ENCODE results near the gene DXO.

DNA sequence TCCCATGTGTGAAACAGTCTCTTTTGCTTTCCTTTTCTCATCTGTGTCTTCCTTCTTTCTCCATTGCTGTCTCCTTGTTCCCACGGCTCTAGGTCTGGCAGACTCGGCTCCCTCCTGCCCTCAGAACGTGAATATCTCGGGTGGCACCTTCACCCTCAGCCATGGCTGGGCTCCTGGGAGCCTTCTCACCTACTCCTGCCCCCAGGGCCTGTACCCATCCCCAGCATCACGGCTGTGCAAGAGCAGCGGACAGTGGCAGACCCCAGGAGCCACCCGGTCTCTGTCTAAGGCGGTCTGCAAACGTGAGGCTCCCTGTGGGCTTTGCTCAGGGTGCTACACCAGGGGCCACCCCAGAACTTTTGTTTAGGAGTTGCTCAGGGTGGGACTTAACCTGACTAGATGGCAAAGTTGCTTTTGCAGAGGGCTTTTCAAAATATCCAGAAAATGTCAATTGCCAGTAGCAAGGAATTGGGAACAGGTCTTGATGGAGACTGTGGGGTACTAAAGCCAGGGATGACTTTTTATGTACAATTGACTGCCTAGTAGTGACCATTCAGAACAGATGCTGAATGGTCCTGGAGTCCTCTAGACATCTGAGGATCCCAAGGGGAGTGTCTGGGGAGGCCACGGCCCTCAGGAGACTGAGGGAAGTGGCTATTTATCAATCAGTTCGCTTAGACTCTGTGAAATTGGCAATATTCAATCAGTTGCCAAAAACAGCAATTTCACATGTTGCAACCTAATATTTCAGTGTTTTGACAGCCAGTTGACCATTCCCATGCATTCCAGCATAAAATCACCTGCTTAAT lies 43.9 kb downstream of the DXO start:
- TF ChIP-seq, protein P1, sequence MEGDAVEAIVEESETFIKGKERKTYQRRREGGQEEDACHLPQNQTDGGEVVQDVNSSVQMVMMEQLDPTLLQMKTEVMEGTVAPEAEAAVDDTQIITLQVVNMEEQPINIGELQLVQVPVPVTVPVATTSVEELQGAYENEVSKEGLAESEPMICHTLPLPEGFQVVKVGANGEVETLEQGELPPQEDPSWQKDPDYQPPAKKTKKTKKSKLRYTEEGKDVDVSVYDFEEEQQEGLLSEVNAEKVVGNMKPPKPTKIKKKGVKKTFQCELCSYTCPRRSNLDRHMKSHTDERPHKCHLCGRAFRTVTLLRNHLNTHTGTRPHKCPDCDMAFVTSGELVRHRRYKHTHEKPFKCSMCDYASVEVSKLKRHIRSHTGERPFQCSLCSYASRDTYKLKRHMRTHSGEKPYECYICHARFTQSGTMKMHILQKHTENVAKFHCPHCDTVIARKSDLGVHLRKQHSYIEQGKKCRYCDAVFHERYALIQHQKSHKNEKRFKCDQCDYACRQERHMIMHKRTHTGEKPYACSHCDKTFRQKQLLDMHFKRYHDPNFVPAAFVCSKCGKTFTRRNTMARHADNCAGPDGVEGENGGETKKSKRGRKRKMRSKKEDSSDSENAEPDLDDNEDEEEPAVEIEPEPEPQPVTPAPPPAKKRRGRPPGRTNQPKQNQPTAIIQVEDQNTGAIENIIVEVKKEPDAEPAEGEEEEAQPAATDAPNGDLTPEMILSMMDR (IDR thresholded peaks at IDR 0.05): no peak
- no peak for TF ChIP-seq POLR2A (IDR thresholded peaks at IDR 0.05)
